ENCODE measurements around the gene MYRIP. TPM values are rescaled to one million over a fixed set of nuclear protein-coding genes. Genes with fewer than 3 reads are reported as not detected.

Gene MYRIP
- total RNA-seq, 4 donors from 2014 or later: 1.4 to 4.4 (median 2.8) TPM

DNA sequence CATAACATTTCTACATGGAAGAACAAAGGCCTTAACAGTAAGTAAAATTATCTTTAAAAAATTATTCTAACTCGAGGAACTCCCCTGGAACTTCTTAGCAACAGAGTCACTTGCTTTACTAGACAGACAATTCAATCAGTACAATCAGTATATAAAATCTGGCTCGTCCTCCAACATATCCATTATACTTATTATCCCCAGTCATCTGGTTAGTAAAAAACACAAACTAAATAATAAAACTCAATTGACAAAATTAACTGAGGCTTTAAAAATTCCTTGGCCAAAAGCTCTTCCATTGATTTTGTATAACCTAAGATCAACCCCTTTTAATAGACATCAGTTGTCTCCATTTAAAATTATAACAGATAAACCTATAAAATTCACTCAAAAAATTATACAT is 105.6 kb downstream of the MYRIP start:
- Histone ChIP-seq H3K27ac (no peak overlapping the region), H3K27me3 (no peaks in the 10 kb centered on the region), H3K4me1 (peaks cover 5% of the 10 kb centered on the region), H3K9me3 (no peaks in the 10 kb centered on the region), H3K4me3 (no peak overlapping the region), H3K36me3 (no peaks in the 10 kb centered on the region)
- WGBS: 78% methylated on average over 2 of the region's 2 CpGs
- TF ChIP-seq, protein P1, sequence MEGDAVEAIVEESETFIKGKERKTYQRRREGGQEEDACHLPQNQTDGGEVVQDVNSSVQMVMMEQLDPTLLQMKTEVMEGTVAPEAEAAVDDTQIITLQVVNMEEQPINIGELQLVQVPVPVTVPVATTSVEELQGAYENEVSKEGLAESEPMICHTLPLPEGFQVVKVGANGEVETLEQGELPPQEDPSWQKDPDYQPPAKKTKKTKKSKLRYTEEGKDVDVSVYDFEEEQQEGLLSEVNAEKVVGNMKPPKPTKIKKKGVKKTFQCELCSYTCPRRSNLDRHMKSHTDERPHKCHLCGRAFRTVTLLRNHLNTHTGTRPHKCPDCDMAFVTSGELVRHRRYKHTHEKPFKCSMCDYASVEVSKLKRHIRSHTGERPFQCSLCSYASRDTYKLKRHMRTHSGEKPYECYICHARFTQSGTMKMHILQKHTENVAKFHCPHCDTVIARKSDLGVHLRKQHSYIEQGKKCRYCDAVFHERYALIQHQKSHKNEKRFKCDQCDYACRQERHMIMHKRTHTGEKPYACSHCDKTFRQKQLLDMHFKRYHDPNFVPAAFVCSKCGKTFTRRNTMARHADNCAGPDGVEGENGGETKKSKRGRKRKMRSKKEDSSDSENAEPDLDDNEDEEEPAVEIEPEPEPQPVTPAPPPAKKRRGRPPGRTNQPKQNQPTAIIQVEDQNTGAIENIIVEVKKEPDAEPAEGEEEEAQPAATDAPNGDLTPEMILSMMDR (IDR thresholded peaks at IDR 0.05): no peak
- TF ChIP-seq EP300 (IDR thresholded peaks at IDR 0.05): no peak
- no peak for TF ChIP-seq POLR2A (IDR thresholded peaks at IDR 0.05)
- TF ChIP-seq POLR2AphosphoS5 (IDR thresholded peaks at IDR 0.05): no peak
- DNase-seq (ENCODE audit: low spot score in 2 of 2): no peak

DNA sequence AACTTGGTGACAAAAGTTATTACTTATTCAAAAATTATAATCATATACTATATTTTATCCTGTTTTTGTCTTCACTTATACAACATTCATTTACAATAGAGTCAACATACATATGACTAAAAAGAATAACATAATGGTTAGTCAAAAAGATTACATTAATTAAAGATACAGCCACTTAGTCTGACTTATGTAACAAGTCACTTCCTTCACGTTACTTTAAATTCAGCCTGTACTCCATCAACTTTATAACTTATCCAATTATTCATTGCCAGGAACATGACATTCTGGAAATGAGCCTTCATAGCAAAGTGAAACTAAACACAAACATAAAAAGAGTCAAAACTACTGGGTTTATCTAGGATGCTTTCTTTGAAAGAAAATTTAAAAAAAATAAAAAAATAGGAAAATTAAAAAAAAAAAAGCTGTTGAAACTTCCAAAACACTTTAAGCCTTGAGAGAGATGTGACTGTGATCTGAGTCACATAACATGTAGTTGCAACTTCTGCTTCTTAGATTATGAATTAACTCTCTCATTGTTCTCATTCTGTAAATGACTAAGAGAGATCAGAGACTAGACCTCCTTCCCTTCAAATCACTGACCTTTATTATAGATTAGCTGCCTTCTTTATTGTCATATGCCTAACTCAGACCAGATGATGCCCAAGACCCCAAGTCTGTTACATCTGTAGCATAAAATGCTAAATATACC is 107.8 kb downstream of the MYRIP start:
- H3K4me1 ChIP-seq: no peaks in the 10 kb centered on the region
- WGBS: 29% methylated on average over 1 of the region's 1 CpG
- TF ChIP-seq, protein P1 (IDR thresholded peaks at IDR 0.05): no peak
- TF ChIP-seq POLR2A (IDR thresholded peaks at IDR 0.05) (no peak), EP300 (IDR thresholded peaks at IDR 0.05) (no peak), POLR2AphosphoS5 (IDR thresholded peaks at IDR 0.05) (no peak)

DNA sequence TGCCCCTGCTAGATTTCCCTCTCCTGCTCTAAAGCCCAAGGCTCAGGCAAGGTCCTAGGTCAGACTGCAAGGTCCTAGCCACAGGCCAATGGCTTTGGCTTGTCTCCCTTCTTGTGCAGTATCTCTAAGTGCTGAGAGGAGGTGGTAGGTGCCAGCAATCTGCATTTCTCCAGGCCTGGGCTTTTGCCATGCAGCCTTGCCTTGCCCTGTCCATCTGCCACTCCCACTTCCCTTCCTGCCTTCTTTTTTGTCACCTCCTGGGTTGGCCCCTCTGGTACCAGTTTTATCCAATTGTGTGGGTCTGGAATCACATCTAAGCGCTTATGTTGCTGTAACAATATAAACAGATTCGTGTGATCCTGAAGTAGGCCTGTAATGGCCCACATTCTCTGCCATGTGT is 109.9 kb downstream of the MYRIP start:
- TF ChIP-seq EP300 (IDR thresholded peaks at IDR 0.05): no peak
- no peak for TF ChIP-seq POLR2A (IDR thresholded peaks at IDR 0.05)
- TF ChIP-seq, protein P1 (IDR thresholded peaks at IDR 0.05): no peak
- no peak for TF ChIP-seq POLR2AphosphoS5 (IDR thresholded peaks at IDR 0.05)
- no peak overlapping the region for H3K27ac ChIP-seq
- no peaks in the 10 kb centered on the region for H3K36me3 ChIP-seq
- H3K4me1 ChIP-seq: no peaks in the 10 kb centered on the region
- DNase-seq (ENCODE audit: low spot score in 2 of 2): no peak
- H3K27me3 ChIP-seq: no peaks in the 10 kb centered on the region
- H3K9me3 ChIP-seq: no peaks in the 10 kb centered on the region
- no peak overlapping the region for H3K4me3 ChIP-seq
- 85% methylated on average over 2 of the region's 2 CpGs for WGBS

More for the DNA sequence above, 107.8 kb downstream of the MYRIP start:
- H3K27me3 ChIP-seq: no peaks in the 10 kb centered on the region
- no peak for DNase-seq (ENCODE audit: low spot score in 2 of 2)
- H3K4me3 ChIP-seq: no peak overlapping the region
- no peaks in the 10 kb centered on the region for H3K36me3 ChIP-seq
- no peak overlapping the region for H3K27ac ChIP-seq
- H3K9me3 ChIP-seq: no peaks in the 10 kb centered on the region

DNA sequence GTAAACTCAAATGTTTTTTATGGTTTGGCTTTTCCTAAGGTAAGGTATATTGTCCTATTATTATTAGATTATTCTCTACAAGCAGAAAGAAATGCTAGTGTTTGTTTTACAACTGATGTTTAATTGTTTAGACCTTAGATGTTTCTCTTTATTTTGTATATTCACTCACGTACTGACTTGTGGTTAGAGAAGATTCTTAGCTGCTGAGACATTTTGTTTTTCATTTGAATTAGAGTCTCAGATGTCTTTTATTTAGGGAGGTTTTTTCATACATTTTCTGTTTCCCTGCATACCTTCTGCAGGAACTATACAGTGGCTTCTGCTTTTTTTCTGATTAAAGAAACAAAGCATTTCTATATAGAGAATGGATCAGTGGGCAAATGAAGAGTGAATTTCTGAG is 110.9 kb downstream of the MYRIP start:
- DNase-seq (ENCODE audit: low spot score in 2 of 2): no peak
- H3K9me3 ChIP-seq: no peaks in the 10 kb centered on the region
- TF ChIP-seq, protein P1 (IDR thresholded peaks at IDR 0.05): no peak
- TF ChIP-seq POLR2A (IDR thresholded peaks at IDR 0.05) (no peak), POLR2AphosphoS5 (IDR thresholded peaks at IDR 0.05) (no peak), EP300 (IDR thresholded peaks at IDR 0.05) (no peak)
- no peaks in the 10 kb centered on the region for H3K36me3 ChIP-seq
- 90% methylated on average over 1 of the region's 1 CpG for WGBS
- H3K27me3 ChIP-seq: no peaks in the 10 kb centered on the region
- H3K27ac ChIP-seq: no peak overlapping the region
- no peak overlapping the region for H3K4me3 ChIP-seq
- no peaks in the 10 kb centered on the region for H3K4me1 ChIP-seq

DNA sequence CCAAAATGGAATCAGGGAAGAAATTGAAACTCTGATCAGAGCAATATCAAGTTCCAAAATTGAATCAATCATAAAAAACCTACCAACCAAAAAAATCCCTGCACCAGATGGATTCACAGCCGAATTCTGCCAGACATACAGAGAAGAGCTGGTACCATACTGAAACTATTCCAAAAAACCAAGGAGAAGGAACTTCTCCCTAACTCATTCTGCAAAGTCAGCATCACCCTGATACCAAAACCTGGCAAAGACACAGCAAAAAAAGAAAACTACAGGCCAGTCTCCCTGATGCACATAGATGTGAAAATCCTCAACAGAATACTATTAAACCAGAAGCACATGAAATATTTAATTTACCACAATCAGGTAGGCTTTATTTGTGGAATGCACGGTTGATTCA is 118.1 kb downstream of the MYRIP start:
- no peak for DNase-seq (ENCODE audit: low spot score in 2 of 2)
- TF ChIP-seq, protein P1 (IDR thresholded peaks at IDR 0.05): no peak
- no peak for TF ChIP-seq POLR2A (IDR thresholded peaks at IDR 0.05)
- no peak for TF ChIP-seq EP300 (IDR thresholded peaks at IDR 0.05)
- no peak for TF ChIP-seq POLR2AphosphoS5 (IDR thresholded peaks at IDR 0.05)
- peaks cover 5% of the 10 kb centered on the region for H3K9me3 ChIP-seq
- H3K4me1 ChIP-seq: no peaks in the 10 kb centered on the region
- H3K36me3 ChIP-seq: no peaks in the 10 kb centered on the region
- WGBS: 41% methylated on average over 2 of the region's 2 CpGs
- no peak overlapping the region for H3K4me3 ChIP-seq
- H3K27me3 ChIP-seq: no peaks in the 10 kb centered on the region
- H3K27ac ChIP-seq: no peak overlapping the region

Data from suprapubic skin (tissue), 4 donors.